Anterior cingulate cortex (tissue), 58 donors: ENCODE measurements around the gene MXD1.
A peak's percentile ranks its signal among the peaks of the same experiment; 100 is the strongest.

Experiments used
- DNase-seq, 58 donors: peaks; one replicate each; lab custom pipeline; 2025; lab: John Stamatoyannopoulos, UW

MXD1 gene

DNA sequence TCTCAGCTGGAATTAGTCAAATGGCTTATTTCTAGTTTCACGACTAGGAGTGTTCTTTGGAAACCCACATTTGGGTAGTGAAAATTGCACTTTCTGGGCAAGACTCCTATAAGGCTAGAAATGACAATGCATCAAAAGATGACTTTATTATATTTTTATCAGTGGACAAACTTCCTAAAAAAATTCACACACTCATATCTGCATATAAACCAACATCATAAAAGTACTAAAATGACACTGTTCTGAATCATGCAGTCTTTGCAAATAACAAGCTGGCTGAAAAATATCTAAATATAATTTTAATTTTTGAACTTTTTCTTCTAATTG lies 17.6 kb downstream of the MXD1 start:
- DNase-seq, result no peak

DNA sequence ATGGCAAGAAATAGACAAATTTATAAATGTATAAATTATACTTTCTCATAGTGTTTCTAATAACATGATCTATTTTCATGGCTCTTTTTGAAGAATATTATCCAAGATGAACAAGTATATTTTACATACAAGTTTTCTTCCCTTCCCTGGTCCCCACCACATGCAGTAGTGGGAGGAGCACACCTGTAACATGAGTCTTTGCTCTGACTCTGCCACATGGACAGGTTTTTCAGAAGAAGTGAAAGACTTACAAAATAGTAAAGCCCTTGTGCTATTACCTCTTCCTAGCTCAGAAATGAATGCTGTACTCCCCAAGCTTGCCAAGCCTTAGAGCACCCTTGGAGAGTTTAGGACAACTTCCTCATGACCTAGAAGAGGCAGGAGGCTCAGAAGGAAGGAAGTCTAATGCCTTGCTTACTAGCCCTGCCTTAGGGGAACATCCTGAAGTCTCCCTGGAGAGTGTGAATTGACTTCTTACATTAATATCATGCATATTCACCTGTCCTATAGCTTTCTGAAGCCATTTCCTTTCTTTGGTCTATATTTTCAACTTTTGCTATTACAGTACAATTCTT lies 18.4 kb downstream of the MXD1 start:
- no peak for DNase-seq

DNA sequence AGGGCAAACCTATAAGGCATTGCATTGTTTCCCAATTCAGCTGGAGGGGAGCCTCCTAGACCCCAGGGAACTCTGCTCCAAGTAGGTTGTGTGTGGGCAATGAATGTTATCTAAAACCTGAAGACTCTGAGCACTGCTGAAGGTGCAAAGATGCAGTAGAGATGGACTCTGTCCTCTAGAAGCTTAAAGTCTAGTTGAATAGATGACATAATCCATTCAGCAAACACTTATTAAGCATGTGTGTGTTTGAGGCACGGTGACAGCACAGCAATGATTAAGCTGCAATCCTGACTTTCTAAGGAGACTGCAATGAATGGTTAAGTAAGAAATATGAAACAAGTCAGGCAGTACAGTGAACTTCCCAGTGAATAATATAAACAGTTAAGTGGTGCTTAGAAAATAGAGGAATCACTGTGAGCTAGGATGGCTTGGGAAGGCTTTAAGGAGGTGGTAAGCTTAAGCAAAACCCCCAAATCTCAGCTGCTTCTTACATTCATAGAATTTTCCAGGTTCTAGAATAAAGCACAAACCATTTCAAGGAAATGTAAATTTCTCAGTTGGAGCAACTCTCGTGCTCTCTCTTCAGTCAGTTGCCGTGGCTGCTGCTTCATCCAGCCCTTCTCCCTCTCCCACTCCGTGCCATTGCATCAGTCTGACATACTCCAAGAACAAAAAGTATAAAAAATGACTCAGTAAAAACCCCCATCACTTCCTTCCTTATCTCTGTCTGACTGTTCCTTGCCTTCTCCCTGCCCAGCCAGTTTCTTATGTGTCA lies 19.1 kb downstream of the MXD1 start:
- DNase-seq, result no peak

DNA sequence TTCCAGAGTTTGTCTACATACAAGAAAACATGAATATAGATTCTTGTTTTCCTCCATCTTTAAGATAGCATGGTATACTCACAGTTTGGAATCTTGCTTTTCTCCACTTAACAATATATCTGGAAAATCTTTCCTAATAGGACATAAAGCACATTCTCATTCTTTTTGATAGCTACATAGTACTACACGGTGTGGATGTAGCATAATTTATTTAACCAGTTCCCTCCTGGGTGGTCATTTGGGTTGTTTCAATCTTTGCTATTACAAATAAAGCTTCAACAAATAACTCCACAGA lies 19.7 kb downstream of the MXD1 start:
- DNase-seq, result no peak

DNA sequence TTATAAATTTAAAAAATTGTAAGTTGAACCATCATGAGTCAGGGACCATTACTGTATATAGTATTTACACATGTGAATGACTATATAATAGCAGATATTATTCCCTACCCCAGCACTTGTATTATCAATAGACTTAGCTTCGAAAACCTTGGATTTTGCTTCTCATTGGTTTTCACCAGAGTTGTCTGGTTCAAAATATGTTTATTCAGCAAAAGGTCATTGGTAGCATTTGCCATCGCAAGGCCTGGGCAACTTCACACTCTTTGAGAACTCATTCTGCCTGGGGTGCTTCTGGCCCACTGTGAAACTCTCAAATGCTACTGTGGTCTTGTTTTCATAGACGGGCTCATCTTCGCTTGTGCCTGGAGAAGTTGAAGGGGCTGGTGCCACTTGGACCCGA lies 20.1 kb downstream of the MXD1 start:
- DNase-seq, result no peak

DNA sequence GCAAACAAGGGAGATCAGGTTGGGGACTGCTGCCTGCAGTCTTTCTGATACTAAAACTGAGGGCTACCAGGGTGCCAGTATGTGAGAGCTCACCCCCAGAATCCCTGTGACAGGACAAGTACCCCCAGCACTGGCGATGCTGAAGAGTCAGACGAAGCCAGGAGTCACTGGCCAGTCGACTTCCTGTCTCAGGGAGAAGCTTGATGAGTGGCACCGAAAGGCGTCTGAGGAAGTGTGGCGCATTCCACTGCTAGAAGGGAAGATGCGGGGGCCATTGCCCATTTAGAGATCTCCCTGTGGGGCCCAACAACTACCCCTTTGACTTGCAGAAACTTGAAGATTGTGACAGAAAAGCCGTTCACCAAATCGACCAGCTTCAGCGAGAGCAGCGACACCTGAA lies 22.0 kb downstream of the MXD1 start:
- DNase-seq, result peak in 1 of 58 donors; percentile 5

DNA sequence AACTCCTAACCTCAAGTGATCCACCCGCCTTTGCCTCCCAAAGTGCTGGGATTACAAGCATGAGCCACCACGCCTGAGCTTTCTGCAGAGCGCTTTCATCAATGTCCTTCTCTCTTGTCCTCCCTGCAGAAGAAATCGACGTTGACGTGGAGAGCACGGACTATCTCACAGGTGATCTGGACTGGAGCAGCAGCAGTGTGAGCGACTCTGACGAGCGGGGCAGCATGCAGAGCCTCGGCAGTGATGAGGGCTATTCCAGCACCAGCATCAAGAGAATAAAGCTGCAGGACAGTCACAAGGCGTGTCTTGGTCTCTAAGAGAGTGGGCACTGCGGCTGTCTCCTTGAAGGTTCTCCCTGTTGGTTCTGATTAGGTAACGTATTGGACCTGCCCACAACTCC lies 23.1 kb downstream of the MXD1 start:
- no peak for DNase-seq

DNA sequence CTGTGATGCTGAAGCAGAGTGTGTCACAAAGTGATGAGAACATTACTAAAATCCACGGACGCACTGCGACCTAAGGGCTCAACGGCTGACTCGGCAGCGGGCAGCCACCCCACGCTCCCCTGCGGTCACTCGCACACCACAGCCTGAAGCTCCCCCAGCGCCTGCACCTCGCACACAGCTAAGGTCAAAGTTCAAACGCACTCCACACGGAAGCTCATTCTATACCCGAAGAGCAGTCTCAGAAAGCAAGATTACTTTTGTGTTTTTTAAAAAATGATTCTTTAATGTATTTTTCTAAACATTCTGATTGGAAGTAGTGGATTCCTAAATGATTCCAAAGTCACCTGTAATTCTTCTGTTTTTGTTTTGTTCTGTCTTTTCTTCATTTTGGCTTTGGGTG lies 24.8 kb downstream of the MXD1 start:
- no peak for DNase-seq

DNA sequence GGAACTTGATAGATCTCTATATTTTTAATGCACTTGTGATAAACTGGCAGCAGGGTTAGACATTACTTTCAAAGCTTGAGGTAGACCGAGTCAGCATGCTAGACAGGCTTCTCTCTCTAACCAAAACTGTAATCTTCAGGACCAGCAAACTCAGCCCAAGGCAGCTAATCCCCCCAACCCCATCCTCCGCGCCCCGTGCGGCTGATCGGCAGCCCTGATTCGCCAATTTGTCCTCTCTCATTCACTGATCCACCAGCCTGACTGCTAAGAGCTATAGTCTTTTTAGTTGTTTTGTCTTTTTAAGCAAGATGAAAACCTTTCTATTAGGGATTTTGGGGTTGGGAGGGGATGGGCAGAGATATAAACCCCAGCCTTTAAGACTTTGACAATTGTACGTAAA lies 25.8 kb downstream of the MXD1 start:
- DNase-seq, result no peak

DNA sequence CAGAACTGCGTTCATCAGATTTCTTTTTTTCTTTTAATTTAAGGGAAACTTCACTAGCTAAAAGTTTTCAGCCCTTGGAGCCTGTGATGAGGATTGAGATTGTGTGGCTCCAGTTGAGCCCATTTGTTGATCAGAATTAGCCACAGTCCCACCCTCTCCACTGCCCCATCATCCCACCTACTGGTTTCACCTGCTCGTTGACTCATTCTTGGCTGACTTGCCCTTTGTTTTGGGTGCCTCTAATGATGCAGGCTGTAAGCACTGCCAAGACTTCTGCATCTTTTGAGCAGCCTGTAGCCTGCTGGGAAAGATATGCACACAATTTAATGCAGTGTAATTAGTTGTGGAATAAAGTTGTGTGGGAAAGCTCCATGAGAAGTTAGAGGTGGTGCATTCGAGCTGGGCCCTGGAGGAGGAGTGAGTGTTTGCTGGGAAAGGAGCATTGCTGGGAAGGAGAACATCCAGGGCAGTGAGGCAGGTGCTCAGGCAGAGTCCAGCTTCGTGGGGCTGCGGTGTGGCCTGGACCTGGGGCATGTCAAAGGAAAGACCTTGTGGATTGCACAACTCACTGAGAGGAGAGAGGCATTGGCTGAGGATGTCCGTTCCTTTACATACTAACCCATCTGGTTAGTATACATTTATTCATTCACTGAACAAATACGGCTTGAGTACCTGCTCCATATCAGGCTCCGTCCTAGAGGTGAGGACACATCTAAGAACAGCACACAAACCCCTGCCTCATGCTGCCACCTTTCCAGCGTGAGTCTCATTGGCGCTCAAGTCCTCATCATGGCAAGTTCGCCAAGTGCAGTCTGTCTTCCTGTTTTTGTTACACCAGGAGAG lies 28.3 kb downstream of the MXD1 start:
- DNase-seq, result no peak

DNA sequence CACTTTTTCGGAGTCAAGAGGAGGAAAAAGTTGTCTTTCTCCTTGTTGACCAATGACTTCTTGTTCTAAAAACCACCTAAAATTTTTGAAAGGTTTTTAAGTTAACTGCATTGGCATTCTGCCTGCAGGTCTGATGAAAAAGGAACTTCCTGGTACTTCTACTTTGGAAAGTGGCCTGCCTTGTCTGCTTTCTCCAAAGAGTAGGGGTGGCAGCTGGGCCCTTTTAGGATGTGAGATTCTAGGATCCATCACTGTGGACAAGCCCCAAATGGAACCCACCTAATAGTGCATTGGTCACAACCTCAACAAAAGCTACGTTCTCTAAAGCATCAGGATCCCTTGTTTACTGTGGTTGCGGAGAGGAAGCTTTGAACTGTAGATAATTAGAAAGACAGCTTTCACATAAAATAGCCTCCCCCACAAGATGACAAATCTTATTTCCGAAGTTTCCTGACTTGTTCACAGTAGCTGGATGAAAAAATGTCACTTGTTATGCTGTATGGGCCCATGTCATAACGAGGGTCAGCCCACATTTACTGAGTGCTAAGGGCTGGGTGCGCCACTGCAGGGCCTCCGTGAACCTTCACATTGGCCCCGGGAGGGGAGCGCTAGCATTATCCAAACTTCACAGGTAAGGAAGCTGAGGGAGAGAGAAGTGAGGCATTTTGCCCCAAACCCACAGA lies 29.1 kb downstream of the MXD1 start:
- DNase-seq, result no peak

DNA sequence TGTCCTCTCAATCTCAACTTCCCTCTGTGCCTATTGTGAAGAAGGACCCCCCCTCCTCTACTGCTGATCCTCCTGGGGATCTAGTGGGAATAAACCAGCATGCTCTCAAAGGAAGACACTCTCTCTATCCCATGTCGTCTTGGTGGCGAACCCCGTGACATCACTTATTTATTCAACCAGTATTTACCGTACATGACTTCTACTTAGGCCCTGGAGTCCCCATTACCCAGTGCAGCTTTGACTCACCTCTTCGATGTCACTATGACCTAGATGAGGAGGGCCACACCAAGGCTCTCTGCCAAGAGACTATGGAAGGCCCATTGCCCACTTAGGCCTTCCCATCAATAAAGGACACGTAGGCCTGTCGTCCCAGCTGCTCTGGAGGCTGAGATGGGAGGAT lies 29.8 kb downstream of the MXD1 start:
- DNase-seq, result no peak

DNA sequence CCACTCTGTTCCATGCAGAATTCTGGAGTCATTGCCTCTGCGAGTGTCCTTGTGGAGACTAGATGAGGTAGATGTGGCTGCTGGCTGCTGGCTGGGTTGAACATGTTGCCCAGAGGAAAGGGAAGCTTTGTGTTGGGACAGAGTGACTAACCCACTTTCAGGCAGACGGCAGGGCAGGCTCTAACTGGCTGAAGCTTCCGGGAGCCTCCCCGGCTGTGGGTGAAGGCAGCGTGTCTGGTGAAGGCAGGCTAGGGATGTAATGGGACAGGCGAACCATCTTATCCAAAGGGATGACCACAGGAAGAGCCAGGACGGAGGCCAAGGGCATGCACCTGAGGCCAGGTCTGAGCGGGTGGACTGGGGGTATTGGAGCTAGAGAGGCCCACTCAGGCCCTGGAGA lies 30.5 kb downstream of the MXD1 start:
- no peak for DNase-seq

DNA sequence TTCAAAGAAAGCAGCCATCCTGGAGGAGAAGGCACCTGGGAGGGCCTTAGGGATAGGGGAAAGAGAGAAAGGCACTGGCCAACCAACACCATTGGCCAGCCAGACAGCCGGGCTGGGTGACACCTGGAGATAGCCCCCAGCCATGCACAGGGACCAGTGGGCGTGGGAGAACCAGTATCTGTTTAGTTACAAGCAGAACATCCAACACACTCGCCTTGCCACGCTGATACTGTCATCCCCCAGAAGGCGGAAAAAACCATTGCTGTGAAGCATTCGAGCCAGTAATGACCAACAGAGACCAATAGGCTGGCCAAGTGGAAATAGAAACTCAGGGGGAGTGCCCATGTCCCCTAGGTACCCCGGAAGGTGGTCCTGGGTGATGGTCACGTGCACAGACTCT lies 31.0 kb downstream of the MXD1 start:
- no peak for DNase-seq

DNA sequence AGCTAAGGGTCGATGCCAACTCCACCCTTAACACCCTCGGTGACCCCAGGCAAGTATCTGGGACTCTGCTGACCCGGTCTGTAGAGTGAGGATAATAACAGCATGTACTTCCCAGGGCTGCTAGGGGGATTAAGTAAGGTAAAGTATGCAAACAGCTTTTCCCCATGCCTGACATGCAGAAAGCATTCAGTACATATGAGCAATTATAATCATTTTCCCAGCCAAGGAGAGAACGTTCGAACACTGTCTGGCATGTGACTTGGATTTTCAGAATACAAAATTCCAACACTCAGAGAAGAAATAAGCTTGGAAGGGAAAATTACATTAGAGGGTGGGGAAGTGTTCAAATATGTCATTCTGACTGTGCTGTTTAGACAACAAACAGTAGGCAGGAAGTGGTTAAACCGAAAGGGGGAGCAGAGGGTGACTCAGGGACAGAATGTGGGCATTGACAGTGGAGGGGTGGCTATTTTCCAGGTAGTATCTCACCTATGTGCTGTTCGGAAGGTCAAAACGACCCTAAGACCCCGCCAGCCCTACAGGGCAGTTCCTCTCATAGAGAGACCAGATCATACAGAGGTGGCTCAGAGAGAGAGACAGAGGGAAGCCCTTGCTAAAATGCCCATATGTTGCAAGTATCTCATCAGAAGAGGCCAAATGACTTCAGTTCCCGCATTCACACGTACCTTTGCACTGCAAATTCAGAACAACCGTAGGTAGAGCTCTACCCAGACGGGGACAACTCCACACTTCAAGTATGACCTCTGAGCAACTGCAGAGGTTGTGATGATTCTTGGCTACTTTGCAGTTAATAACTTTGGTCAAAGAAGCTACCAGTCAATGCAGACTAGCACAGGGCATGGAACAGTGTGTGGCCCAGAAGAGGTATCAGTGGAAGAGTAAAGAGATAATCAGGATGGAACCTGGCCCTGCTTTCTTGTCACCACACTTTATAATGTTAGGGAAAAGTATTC lies 31.7 kb downstream of the MXD1 start:
- no peak for DNase-seq

DNA sequence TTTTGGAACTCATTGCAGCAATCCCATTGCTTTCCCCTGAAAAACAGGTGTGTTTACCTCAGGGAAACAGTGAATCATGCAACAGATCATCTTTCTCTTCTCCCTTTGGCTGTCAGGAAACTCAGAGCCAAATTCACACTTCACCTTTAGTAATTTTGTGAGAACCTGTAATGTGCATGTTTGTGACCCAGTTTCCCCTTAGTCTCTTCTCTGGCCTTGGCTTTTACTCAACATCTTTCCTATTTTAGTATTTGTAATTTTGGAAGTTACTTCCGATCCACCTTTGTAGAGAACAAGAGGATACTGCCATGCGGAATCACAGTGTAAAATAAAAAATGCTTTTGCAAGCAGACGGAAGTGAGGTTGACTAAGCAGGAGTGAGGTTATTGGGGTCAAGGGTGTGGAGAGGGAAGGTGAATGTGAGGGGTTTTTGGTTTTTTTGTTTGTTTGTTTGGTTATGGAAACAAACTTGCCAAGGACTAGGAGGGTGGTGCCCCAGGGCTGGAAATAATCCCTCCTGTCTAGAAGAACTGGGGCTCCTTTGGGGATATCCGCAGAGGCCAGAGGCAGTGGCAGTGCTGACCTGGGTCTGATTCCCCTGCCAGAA lies 32.5 kb downstream of the MXD1 start:
- DNase-seq, result no peak

DNA sequence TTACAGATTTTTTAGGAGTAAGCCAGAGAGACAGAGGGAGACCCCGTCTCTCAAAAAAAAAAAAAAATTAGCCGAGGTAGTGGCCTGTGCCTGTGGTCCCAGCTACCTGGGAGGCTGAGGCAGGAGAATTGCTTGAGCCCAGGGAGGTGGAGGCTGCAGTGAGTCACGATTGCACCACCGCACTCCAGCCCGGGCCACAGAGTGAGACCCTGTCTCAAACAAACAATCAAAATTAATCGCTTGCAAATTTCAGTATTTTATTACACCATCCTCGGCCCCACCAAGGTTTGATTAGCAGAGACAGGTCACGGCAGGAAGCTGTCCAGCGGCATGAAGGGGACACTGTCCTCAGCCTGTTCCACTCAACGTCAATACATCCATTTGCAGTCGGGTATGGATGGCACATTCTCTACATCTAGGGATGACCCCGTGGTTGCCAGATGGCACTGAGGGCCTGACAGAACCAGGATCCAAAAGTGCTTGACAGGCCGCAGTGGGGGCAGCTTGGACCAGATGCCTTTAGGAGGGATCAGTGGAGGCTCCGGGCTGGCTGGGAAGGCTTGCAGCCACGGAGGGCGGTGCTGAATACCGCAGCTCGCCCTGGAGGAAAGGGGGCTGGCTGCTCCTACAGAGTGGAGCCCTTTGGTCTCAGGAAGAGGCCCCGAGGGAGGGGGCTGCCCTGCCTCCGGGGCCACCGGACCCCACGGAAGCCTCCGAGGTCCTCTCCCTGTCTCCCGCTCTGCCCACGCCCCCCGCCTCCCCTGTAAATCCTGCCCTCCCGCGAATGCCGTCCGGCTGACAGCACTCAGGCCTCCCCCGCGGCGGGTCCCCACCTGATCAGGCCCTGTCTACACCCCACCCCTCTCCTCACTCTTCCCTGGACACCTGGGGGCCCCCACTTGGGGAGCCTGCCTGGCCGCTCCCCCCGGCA lies 33.4 kb downstream of the MXD1 start:
- no peak for DNase-seq

DNA sequence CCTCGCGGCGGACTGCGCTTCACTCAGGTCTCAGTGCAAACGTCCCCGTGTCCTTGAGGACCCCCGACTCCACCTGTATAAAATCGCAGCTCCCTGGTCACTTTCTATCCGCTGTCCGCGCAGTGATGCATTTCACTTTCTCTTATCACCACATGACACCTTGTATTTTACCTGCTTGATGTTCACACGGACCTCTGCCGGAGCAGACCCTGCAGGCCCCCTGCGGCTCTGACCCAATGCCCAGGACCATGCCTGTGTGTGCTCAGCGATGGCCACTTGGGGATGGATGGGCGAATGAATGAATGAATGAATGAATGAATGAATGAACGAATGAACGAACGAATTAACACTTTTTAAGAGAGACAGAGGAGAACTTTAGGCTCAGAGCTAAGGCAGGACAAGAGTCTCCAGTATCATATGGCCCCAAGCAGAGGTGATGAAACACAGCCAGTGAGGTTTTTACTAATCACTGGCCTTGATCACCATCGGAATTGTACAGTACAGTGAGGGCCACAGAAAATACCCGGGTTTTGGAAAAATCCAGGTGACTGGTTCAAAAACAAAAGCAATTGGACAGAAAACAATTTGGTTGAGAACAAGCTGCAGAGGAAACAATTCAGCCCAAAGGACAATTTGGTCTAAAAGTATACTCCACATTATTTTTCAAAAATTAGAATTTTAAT lies 34.2 kb downstream of the MXD1 start:
- no peak for DNase-seq
